HEK293 (cell line): ENCODE measurements around the gene WNK3.

Experiments used
- MEIS1 ChIP-seq: sonication (generic); formaldehyde crosslinking; IDR thresholded peaks from 2 replicates; pipeline ENCODE4 v1.8.1; 2022; ENCODE audit warnings: missing genetic modification reagents, mild to moderate bottlenecking, borderline replicate concordance
- SETDB1 ChIP-seq: IDR thresholded peaks from one replicate; pipeline ENCODE4 v1.6.1; 2017; ENCODE audit warnings: mild to moderate bottlenecking, low read length, moderate library complexity, mixed read lengths; ENCODE audit not compliant: insufficient read length
- SP7 ChIP-seq: fragments of 450-650 bp; formaldehyde crosslinking; IDR thresholded peaks from 2 replicates; pipeline ENCODE4 v1.5.1; 2016; ENCODE audit warnings: missing biosample characterization, missing genetic modification characterization
- ZFP69B ChIP-seq: fragments of 450-650 bp; formaldehyde crosslinking; IDR thresholded peaks from 2 replicates; pipeline ENCODE4 v1.5.1; 2016; ENCODE audit warnings: missing biosample characterization, missing genetic modification characterization
- ZNF140 ChIP-seq: fragments of 450-650 bp; formaldehyde crosslinking; IDR thresholded peaks from 2 replicates; pipeline ENCODE4 v1.5.1; 2016; ENCODE audit warnings: missing biosample characterization, missing genetic modification characterization
- ZNF175 ChIP-seq: fragments of 450-650 bp; formaldehyde crosslinking; IDR thresholded peaks from 2 replicates; pipeline ENCODE4 v1.5.1; 2016; ENCODE audit warnings: missing biosample characterization, missing genetic modification characterization
- ZNF311 ChIP-seq: fragments of 450-650 bp; formaldehyde crosslinking; IDR thresholded peaks from 2 replicates; pipeline ENCODE4 v1.5.1; 2017; ENCODE audit warnings: missing biosample characterization, missing genetic modification characterization, borderline replicate concordance
- ZNF416 ChIP-seq: fragments of 450-650 bp; formaldehyde crosslinking; IDR thresholded peaks from 2 replicates; pipeline ENCODE4 v1.5.1; 2016; ENCODE audit warnings: missing biosample characterization, missing genetic modification characterization
- ZNF510 ChIP-seq: fragments of 450-650 bp; formaldehyde crosslinking; IDR thresholded peaks from 2 replicates; pipeline ENCODE4 v1.5.1; 2018; ENCODE audit warnings: mild to moderate bottlenecking, missing genetic modification characterization, missing biosample characterization; ENCODE audit not compliant: insufficient replicate concordance
- TF ChIP-seq, protein P1 (sequence below): fragments of 450-650 bp; formaldehyde crosslinking; IDR thresholded peaks from 2 replicates; pipeline ENCODE4 v1.5.1; 2016; ENCODE audit warnings: missing biosample characterization, missing genetic modification characterization
- TF ChIP-seq, protein P2 (sequence below): fragments of 450-650 bp; formaldehyde crosslinking; IDR thresholded peaks from 2 replicates; pipeline ENCODE4 v1.5.1; 2017; ENCODE audit warnings: missing biosample characterization, missing genetic modification characterization
- TF ChIP-seq, protein P3 (sequence below): fragments of 450-650 bp; IDR thresholded peaks from 2 replicates; pipeline ENCODE4 v1.5.1; 2018; ENCODE audit warnings: missing biosample characterization, missing genetic modification characterization
- TF ChIP-seq, protein P4 (sequence below): fragments of 450-650 bp; formaldehyde crosslinking; IDR thresholded peaks from 2 replicates; pipeline ENCODE4 v1.5.1; 2016; ENCODE audit warnings: missing biosample characterization, missing genetic modification characterization

DNA sequence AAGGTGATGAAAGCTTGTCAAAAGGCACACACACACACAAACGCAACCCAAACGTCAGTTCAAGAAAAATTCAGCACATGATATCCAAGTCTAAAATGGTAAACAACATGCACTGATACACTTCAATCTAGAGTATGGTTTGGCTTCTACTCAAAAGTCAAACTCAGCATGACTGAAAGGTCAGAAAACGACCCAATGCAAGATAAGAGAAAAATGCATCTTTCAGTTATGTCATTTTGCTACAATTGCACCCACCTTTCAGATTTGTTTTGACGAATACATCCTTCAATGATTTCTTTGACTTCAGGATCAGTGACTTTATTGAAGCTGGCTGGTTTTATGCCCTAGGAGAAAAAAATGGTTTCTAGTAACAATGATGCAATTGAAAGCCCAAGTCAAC lies 56.3 kb downstream of the WNK3 start:
- TF ChIP-seq SETDB1 (no peak), MEIS1 (no peak), ZNF175 (tag by site-specific recombination) (no peak), ZFP69B (tag by site-specific recombination) (no peak), ZNF416 (tag by site-specific recombination) (no peak), SP7 (no peak), ZNF140 (no peak), ZNF510 (no peak), ZNF311 (tag by site-specific recombination) (no peak)
- TF ChIP-seq, protein P1, sequence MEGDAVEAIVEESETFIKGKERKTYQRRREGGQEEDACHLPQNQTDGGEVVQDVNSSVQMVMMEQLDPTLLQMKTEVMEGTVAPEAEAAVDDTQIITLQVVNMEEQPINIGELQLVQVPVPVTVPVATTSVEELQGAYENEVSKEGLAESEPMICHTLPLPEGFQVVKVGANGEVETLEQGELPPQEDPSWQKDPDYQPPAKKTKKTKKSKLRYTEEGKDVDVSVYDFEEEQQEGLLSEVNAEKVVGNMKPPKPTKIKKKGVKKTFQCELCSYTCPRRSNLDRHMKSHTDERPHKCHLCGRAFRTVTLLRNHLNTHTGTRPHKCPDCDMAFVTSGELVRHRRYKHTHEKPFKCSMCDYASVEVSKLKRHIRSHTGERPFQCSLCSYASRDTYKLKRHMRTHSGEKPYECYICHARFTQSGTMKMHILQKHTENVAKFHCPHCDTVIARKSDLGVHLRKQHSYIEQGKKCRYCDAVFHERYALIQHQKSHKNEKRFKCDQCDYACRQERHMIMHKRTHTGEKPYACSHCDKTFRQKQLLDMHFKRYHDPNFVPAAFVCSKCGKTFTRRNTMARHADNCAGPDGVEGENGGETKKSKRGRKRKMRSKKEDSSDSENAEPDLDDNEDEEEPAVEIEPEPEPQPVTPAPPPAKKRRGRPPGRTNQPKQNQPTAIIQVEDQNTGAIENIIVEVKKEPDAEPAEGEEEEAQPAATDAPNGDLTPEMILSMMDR, result no peak
- TF ChIP-seq, protein P2, sequence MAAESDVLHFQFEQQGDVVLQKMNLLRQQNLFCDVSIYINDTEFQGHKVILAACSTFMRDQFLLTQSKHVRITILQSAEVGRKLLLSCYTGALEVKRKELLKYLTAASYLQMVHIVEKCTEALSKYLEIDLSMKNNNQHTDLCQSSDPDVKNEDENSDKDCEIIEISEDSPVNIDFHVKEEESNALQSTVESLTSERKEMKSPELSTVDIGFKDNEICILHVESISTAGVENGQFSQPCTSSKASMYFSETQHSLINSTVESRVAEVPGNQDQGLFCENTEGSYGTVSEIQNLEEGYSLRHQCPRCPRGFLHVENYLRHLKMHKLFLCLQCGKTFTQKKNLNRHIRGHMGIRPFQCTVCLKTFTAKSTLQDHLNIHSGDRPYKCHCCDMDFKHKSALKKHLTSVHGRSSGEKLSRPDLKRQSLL (tag by site-specific recombination), result no peak
- TF ChIP-seq, protein P3, sequence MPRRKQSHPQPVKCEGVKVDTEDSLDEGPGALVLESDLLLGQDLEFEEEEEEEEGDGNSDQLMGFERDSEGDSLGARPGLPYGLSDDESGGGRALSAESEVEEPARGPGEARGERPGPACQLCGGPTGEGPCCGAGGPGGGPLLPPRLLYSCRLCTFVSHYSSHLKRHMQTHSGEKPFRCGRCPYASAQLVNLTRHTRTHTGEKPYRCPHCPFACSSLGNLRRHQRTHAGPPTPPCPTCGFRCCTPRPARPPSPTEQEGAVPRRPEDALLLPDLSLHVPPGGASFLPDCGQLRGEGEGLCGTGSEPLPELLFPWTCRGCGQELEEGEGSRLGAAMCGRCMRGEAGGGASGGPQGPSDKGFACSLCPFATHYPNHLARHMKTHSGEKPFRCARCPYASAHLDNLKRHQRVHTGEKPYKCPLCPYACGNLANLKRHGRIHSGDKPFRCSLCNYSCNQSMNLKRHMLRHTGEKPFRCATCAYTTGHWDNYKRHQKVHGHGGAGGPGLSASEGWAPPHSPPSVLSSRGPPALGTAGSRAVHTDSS, result no peak
- TF ChIP-seq, protein P4, sequence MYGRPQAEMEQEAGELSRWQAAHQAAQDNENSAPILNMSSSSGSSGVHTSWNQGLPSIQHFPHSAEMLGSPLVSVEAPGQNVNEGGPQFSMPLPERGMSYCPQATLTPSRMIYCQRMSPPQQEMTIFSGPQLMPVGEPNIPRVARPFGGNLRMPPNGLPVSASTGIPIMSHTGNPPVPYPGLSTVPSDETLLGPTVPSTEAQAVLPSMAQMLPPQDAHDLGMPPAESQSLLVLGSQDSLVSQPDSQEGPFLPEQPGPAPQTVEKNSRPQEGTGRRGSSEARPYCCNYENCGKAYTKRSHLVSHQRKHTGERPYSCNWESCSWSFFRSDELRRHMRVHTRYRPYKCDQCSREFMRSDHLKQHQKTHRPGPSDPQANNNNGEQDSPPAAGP (tag by site-specific recombination), result no peak
